Gastrocnemius medialis (tissue), 4 donors: ENCODE results near the gene FTCD. TPM values are rescaled to one million over a fixed set of nuclear protein-coding genes. Genes with fewer than 3 reads are reported as not detected.

Experiments used
- ATAC-seq, 2 donors: fragments of 150-250 bp; one replicate each; pipeline ENCODE4 v1.9.1; 2016
- DNase-seq, 2 donors: peaks; one replicate each; pipeline ENCODE4 v3.0.0-alpha.2; 2019
- H3K27ac ChIP-seq, 4 donors: fragments of 200-600 bp; sonication (generic); 1 replicate in 1 of 4; 2 replicates in 3 of 4; pipeline ENCODE4 v1.5.1; 2016 to 2018; ENCODE audit warnings: mild to moderate bottlenecking in 2 of 4, moderate library complexity in 1 of 4
- H3K27me3 ChIP-seq, 3 donors: fragments of 200-600 bp; sonication (generic) in 2 of 3; 1 replicate in 1 of 3; 2 replicates in 2 of 3; pipeline versions ENCODE4 v1.5.1 to v1.6.0; 2016 to 2019; ENCODE audit warnings: mild to moderate bottlenecking in 1 of 3, moderate library complexity in 1 of 3
- H3K36me3 ChIP-seq, 2 donors: fragments of 200-600 bp; sonication (generic) in 1 of 2; one replicate each; pipeline ENCODE4 v1.5.1; 2017 to 2018
- H3K4me1 ChIP-seq, 2 donors: fragments of 200-600 bp; sonication (generic) in 1 of 2; one replicate each; pipeline ENCODE4 v1.5.1; 2016 to 2017; ENCODE audit warnings: mild to moderate bottlenecking in 2 of 2
- H3K4me3 ChIP-seq, 4 donors: fragments of 200-600 bp; sonication (generic) in 3 of 4; 1 replicate in 1 of 4; 2 replicates in 3 of 4; pipeline ENCODE4 v1.5.1; 2016 to 2019; ENCODE audit warnings: mild to moderate bottlenecking in 2 of 4
- H3K9me3 ChIP-seq, 3 donors: fragments of 200-600 bp; sonication (generic) in 2 of 3; 1 replicate in 1 of 3; 2 replicates in 2 of 3; pipeline ENCODE4 v1.5.1; 2016 to 2019
- CTCF ChIP-seq, 5 experiments: fragments of 450-650 bp in 3 of 5; fragments of 200-600 bp in 2 of 5; sonication (generic) in 2 of 5; IDR thresholded peaks in 4 of 5; conservative IDR thresholded peaks in 1 of 5; 1 replicate in 4 of 5; 2 replicates in 1 of 5; pipeline ENCODE4 v1.5.1; 2016 to 2019; ENCODE audit warnings: antibody characterized with exemption in 5 of 5, mild to moderate bottlenecking in 3 of 5, moderate library complexity in 3 of 5
- POLR2A ChIP-seq, 2 donors: fragments of 450-650 bp; IDR thresholded peaks; one replicate each; pipeline ENCODE4 v1.6.1; 2017; ENCODE audit warnings: antibody characterized with exemption in 2 of 2, mild to moderate bottlenecking in 2 of 2, moderate library complexity in 2 of 2
- in situ Hi-C, 4 donors: fragments of 200-750 bp; cut with MboI; loops; one replicate each; pipeline versions ENCODE4 v1.15.0 to v1.8.0; 2017; ENCODE audit warnings: low sequenced_read_pairs in 4 of 4
- intact Hi-C: fragments of 100-400 bp; cut with DNase I; formaldehyde crosslinking; loops from one replicate; pipeline ENCODE4 v1.15.1; 2023; ENCODE audit warnings: low total_unique reads
- total RNA-seq, 4 donors: library from RNA; depleted of rRNA; stranded (reverse); fragments of >200 nt; gene quantifications; one replicate each; pipeline versions ENCODE4 v1.1.0 to v1.2.3, GENCODE V29; 2016

FTCD gene
- total RNA-seq, 4 donors from 2014 or later, result 0.33 to 0.95 TPM; not detected in 2

- TF ChIP-seq CTCF (IDR thresholded peaks at IDR 0.05 in 4 of 5, conservative IDR thresholded peaks at IDR 0.05 in 1 of 5) (peak; percentile 34 to 76 (median 59)), POLR2A (IDR thresholded peaks at IDR 0.05) (no peak)
- in situ Hi-C loops, result no loop called here
- peak in 1 of 2 donors; percentile 24 for DNase-seq
- Histone ChIP-seq H3K4me1 (peaks cover 0 to 10% of the 10 kb centered on the region in 2 donors), H3K9me3 (no peaks in the 10 kb centered on the region), H3K27ac (no peak overlapping the region), H3K4me3 (peak overlapping the region; percentile 7 to 30 (median 20)), H3K27me3 (peaks cover 0 to 9% (median 0%) of the 10 kb centered on the region in 3 donors), H3K36me3 (no peaks in the 10 kb centered on the region)
- peak; percentile 57 to 85 for ATAC-seq
- intact Hi-C loops, result no loop called here
These were observed 1.9 kb downstream of the FTCD start for GRCh38 chr21:46153247-46154154.

- H3K36me3 ChIP-seq, result no peaks in the 10 kb centered on the region
- intact Hi-C loops, result no loop called here
- DNase-seq (peak in 1 of 2 donors; percentile 12), ATAC-seq (peak in 1 of 2 donors; percentile 30)
- H3K4me3 ChIP-seq, result peak overlapping the region in 2 of 4 donors; percentile 27 to 30
- H3K27ac ChIP-seq, result no peak overlapping the region
- H3K4me1 ChIP-seq, result peaks cover 0 to 10% of the 10 kb centered on the region in 2 donors
- in situ Hi-C loops, result no loop called here
- peaks cover 0 to 9% (median 0%) of the 10 kb centered on the region in 3 donors for H3K27me3 ChIP-seq
- TF ChIP-seq CTCF (IDR thresholded peaks at IDR 0.05 in 4 of 5, conservative IDR thresholded peaks at IDR 0.05 in 1 of 5) (no peak), POLR2A (IDR thresholded peaks at IDR 0.05) (no peak)
- no peaks in the 10 kb centered on the region for H3K9me3 ChIP-seq
These were observed 2.5 kb downstream of the FTCD start for GRCh38 chr21:46152927-46153246.

- intact Hi-C loops, result no loop called here
- Histone ChIP-seq H3K9me3 (no peaks in the 10 kb centered on the region), H3K4me1 (peaks cover 0 to 10% of the 10 kb centered on the region in 2 donors), H3K4me3 (no peak overlapping the region), H3K36me3 (no peaks in the 10 kb centered on the region), H3K27me3 (peaks cover 0 to 9% (median 0%) of the 10 kb centered on the region in 3 donors), H3K27ac (no peak overlapping the region)
- in situ Hi-C loops, result no loop called here
- DNase-seq, result peak in 1 of 2 donors; percentile 6
- no peak for ATAC-seq
- TF ChIP-seq POLR2A (IDR thresholded peaks at IDR 0.05) (no peak), CTCF (IDR thresholded peaks at IDR 0.05 in 4 of 5, conservative IDR thresholded peaks at IDR 0.05 in 1 of 5) (no peak)
These were observed 3.1 kb downstream of the FTCD start for GRCh38 chr21:46151989-46152926.

- Histone ChIP-seq H3K4me1 (peaks cover 0 to 10% of the 10 kb centered on the region in 2 donors), H3K27me3 (peaks cover 0 to 9% (median 0%) of the 10 kb centered on the region in 3 donors), H3K4me3 (no peak overlapping the region), H3K9me3 (no peaks in the 10 kb centered on the region), H3K36me3 (no peaks in the 10 kb centered on the region), H3K27ac (no peak overlapping the region)
- TF ChIP-seq CTCF (IDR thresholded peaks at IDR 0.05 in 4 of 5, conservative IDR thresholded peaks at IDR 0.05 in 1 of 5) (no peak), POLR2A (IDR thresholded peaks at IDR 0.05) (no peak)
- intact Hi-C loops (no loop called here), in situ Hi-C loops (no loop called here)
- DNase-seq (peak in 1 of 2 donors; percentile 5), ATAC-seq (no peak)
These were observed 4.0 kb downstream of the FTCD start for GRCh38 chr21:46151261-46151988.
